ENCODE measurements around the gene KCNA1.
"Not testable (repeated sequence)": the region's sequence is repeated elsewhere in the genome, so short reads cannot be mapped to it uniquely, and the experiment has no call there.

Gene KCNA1

DNA sequence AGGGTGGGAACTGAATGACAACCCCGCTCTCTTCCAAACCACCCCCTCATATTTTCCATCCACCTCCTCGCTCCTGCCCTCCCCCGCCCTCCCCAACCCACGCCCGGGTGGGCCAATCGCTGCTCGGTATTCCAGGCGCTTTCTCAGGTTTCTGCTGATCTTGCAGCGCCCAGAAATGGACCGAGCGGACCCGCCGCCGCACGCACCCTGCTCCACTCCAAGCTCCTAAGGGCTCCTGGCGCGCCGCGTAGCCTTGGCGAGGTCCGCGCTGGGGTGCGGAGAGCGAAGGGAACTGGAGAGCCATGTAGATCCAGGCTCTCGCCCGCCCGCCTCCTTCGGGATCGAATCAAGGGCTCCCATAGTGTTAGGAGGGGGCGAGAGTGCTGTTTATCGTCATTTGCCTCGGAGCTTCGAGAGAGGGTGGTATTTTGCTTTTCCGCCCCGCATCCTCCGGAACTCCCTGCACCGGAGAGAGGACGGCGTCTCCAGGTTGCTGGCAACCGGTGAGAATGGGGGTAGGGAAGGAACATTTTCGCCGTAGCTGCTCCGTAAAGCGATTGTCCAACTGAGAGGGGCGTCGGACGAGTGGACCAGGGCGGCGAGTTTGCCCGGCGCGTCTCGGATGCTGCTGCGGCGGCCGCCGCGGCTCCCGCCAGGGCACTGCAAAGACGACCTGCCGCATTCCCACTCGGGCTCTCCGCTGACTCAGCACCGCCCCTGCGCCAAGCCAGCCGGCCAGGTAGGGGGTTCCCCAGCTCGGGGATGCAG is at the start of gene KCNA1:
KCNA1 (plus strand) TSS at position 172 of the 768 bp plus-strand sequence. CDS start 1,474 bp downstream, outside the sequence.
- DNase-seq, result peak; percentile 20

DNA sequence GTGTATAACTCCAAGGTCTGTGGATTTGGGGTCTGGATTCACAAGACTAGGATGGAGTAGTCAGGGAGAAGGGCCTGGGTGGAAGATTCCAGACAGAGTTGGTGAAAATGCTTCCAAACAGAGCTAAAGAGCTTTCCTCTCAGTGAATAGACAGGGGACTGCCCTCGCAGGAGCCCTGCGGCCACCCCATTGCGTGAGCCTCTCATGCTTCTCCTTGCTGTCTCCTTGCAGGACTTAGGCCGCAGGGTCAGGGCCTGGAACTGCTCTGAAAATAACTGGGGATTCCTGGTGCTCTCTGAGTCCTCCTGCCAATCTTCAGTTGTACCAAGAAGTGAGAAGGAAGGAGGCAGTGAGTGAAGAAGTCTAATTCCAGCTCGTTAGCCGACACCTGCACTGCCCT is 49.0 kb upstream of the KCNA1 start:
- DNase-seq, result no peak

DNA sequence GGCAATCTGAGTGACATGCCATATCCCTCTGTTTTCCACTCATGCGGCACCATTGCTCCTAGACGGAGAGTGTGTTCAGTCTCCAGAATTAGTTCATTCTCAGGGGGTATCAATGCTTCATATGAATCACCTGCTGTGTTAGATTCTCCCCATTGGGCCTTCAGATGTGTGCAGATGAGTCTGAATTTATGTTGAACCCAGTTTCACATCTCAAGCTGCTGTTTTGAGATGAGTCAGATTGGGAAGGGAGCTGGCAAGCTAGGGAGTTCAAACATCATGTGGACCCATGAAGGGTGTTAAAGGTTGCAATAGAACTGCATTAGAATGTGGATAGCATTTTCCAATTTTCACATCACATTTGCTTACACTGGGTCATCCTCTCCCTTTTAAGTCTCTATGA is 46.9 kb upstream of the KCNA1 start:
- DNase-seq, result no peak

DNA sequence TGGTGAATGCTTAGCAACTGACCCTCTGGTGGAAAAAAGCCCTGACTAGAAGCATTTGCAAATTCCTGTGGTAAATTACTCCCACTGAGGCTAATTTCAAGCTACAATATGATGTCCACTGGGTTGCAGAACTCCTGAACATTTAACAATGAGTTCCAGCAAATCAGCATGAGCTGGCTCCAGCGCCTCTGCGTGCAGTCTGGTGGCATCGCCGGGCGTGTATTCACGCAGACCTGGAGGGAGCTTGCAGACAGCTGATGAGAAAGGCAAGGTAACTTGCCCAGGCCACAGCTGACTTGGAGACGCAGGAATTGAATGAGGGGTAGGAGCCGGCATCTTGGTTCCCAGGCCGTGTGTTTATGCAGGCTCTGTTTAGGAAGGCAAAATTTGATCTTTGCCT is 45.1 kb upstream of the KCNA1 start:
- no peak for DNase-seq

DNA sequence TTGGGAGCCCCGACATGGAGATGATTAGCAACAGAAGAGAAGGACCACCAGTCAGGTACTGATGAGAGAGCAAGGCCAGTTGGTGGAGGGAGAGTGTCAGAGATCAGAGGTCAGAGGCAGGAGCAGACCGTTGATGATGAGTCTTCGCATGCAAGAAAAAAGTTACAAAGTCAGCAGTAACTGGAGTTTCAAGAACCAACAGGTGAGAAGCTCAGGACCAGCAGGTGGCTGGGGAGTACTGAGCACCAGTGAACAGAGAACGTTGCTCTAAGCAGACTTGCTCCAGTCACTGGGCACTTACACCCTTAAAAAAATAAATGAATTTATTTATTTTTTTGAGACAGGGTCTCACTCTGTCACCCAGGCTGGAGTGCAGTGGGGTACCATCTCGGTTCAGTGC is 44.5 kb upstream of the KCNA1 start:
- DNase-seq, result no peak

DNA sequence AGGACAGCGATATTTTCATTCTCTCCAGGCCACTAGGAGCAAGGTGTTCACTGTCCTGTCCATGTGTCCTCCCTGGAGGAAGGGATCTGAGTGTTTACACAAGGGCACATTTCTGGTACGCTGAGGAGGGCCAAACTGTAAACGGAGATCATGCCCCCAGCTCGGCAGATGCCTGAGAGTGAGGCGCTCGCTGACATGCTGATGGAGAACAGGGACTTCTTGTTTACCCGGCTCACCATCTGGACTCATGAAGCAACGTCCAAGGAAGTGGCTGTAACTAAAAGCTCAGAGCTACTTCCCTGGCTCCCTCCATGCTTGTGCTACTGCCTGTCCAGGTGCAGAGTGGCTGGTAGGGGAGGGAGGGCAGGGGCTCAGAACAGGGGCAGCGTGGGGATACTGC is 43.4 kb upstream of the KCNA1 start:
- no peak for DNase-seq

DNA sequence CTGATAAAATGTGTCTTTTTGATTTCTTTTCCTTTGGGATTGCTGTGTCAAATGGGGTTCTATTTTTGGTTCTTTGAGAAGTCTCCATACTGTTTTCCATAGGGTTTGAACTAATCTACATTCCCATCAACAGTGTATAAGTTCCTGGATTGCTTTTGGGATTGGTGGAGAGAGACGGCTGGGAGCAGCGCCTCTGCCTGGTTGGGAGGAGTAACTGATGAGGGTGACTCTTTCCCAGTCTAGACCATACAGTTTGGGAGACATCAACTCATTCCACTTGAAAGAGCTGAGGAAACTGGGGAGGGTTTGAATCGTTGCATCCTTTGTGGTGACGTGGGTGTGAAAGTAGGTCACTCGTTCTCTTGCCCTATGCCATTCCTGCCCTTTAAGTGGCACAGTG is 42.3 kb upstream of the KCNA1 start:
- no peak for DNase-seq

DNA sequence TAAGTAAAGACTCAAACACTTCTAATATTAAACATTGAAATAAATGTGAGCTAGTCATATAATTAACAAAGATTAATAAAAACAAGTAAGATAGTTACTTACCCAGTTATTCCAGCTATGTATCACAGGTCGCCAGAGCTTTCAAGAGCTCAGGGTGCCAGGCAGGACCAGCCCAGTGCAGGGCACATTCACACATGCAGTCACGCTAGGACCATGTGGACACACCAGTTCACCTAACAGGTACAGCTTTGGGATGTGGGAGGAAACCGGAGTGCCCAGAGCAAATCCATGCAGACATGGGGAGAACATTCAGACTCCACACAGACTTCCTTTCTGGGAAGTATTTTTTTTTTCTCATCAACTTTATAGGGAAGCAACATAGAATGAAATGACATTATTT is 39.3 kb upstream of the KCNA1 start:
- no peak for DNase-seq

DNA sequence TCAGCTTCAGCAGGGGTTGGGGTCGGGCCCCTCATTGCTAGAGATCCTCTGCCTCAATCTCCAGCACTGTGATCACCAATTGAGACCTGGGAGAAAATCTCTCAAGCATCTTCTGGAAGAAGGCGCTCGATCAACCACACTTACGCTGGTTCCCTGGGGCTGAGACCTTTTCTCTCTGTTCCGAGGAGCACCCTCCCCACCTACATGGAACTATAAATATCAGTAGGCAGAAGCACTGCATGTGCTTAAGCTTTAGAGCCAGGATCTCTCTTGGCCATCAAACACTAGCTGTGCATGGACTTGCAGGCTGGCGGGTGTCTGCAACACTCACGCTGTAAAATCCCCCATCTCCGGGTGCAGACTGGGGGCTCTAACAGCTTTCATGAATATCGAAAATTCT is 38.2 kb upstream of the KCNA1 start:
- no peak for DNase-seq

DNA sequence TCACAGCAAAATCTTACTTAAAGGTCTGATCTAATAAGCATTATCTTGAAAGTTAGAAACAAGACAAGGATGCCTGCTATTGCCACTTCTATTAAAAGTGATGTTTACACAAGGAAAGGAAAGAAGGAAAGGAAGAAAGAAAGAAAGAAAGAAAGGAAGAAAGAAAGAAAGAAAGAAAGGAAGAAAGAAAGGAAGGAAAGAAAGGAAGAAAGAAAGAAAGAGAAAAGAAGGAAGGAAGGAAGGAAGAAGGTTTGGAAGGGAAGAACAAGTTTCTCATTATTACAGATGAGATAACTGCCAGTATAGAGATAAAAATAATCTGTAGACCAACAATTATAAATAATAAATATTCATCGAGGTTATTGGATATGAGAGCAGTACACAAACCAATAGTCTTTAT is 35.8 kb upstream of the KCNA1 start:
- DNase-seq, result no peak

DNA sequence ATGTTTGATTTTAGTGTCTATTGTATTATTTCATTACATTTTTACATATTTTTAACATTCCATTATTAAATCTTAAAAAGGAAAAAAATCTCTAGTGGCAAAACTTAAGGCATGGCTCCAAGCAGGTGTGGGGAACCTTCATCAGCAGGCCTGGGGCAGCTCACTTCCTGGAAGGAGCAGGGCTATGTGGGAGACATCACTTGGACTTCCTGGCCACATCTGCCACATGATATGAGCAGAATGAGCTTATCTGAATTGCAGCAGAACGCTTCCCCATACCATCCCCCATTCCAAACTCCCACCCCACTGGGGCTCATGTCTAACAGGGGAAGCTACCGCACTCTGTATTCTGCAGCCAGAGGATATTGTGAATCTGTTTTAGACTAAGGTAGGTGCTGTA is 35.0 kb upstream of the KCNA1 start:
- DNase-seq, result no peak

DNA sequence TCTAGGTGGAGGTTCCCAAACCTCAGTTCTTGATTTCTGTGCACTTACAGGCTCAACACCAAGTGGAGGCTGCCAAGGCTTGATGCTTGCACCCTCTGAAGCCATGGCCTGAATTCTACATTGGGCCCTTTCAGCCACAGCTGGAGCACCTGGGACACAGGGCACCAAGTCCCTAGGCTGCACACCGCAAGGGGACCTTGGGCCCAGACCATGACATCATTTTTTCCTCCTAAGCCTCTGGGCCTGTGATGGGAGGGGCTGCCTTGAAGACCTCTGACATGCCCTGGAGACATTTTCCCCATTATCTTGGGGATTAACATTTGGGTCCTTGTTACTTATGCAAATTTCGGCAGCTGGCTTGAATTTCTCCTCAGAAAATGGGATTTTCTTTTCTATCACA is 30.2 kb upstream of the KCNA1 start:
- not testable (repeated sequence) for DNase-seq

DNA sequence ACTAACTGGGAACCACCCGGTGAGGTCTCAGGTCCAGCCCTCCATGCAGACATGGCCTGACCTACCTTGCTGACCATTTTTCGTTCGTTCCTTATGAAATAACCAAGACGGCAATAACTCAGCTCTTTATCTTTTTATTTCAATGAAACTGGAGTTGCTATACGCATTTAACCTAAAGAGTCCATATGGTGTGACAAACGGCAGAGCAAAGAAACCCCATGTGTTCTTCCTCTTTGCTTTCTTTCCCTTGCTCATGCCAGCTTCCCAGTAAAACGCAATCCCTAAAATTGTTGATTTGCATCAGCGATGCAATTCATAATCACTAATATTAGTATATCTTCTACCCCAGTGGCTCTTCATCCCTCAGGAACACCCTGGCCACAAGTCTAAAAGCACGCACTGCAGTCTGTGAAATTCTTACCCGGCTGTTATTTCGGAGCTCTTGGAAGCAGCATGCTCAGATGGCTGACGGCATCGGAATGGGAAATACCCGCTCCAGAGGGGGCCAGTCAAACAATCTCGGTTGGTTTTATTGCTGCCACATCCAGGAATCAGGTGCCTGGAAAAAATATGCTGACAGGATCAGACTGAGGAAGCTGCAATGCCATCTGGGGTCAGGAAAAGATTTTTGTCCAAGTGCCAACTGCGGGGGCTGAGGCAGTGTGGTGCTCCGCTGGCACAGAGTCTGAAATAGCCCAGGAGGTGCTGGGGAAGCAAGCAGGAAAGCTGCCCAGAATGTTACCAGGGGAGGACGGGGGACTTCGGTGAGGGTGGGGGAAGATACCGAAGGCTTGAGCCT is 28.2 kb upstream of the KCNA1 start:
- no peak for DNase-seq

DNA sequence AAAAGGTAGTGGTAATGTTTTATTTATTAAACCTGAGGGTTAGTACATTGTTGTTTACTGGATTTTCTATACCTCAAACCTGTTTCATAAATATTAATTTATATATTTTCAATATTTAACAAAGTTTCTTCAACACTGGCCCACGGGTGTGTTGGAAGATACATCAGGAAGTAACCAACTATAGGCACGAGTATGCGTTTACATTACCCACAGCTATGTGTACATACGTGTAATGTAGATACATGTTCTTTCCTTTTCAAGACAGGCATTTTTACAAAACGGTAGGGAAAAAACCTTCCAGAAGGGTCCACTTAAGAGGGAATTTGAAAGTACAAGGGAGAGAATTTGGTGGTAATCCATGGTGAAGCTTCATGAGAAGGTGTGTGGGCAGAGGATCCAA is 17.8 kb upstream of the KCNA1 start:
- no peak for DNase-seq

DNA sequence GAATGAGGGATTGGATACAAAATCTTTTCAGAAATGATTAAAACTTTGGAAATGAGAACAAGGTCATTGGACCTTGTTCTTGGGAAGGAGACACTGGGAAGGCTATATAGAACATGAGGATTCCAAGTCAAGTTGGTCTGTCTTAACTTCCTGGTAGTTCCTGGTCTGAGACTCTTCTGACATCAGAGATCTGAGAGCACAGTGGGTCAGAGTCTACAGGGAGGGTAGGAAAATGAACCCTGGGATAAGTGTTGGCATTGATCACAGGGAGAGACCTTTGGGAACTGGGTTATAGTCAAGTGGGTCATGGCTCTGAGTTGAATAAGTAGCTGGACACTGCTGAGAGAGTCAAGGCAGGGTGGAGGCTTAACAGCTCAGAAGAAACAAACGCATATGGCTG is 17.3 kb upstream of the KCNA1 start:
- DNase-seq, result no peak

DNA sequence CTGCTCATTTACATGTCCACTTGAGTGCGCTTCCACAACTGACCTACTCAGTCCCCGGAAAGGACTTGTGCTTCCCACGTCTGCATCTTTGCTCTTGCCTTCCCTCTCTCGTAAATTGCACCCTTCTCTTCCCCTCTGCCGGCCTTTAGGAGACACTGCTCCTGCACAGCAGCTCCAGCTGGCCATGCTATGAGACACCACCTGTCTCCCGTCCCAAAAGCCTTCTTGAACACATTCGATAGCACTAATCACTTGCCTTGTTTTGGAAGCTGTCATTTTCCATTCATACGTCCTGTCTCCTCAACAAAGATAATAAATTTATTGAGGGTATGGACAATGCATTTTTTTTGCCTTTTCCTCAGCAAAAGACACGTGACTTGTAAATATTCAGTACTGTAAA is 15.7 kb upstream of the KCNA1 start:
- no peak for DNase-seq

DNA sequence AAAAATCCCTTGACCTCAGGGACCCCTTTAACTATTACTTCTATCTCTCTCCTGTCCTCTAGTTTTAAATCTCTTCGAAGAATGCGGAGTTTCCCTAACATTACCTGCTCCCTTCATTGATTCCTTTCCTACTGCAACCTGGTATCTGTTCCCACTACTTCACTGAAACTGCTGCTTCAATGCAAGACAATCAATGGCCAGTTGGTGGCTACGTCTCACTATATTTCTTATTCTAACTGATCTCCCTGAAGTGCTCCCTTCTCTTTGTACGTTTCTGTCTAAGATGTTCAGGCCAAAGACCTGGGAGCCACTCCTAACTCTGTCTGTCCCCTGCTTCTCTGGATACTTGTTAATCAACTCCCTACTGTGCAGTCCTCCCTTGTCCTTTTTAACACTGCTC is 10.3 kb upstream of the KCNA1 start:
- DNase-seq, result no peak

DNA sequence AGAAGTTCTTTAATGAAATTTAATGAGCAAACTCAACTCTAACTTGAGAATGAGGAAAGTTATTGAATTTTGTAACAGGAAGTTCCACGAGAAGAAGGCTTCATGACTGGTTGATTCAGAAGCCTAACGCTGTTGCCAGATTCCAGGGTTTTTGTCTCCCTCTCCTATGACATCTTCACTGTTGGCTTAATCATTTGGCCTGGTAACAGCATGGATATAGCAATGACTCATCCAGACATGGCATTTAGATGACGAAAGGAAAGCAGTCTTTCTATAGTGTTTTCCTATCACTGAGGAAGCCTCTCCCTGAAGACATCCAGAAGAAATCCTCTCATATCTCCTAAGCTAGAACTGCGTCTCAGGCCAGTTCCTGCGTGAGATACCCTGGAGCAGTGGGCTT is 9.4 kb upstream of the KCNA1 start:
- no peak for DNase-seq

DNA sequence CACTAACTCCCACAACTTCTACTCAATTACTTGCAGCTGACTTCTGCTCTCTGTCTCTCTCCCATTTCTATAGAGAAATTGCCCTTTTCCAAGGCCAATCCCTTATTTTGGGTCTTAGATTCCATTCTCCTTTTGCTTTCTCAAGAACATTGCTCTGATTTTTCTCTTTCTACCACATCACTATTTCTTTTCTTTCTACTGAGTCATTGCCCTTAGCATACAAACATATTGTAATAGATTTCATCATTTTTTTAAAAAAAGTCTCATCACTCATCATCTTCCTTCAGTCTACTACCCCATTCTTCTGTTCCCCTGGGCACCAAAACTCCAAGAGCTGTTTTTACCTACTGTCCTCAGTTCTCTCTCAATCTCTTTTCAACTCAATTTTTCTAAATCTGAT is 4.4 kb upstream of the KCNA1 start:
- no peak for DNase-seq

DNA sequence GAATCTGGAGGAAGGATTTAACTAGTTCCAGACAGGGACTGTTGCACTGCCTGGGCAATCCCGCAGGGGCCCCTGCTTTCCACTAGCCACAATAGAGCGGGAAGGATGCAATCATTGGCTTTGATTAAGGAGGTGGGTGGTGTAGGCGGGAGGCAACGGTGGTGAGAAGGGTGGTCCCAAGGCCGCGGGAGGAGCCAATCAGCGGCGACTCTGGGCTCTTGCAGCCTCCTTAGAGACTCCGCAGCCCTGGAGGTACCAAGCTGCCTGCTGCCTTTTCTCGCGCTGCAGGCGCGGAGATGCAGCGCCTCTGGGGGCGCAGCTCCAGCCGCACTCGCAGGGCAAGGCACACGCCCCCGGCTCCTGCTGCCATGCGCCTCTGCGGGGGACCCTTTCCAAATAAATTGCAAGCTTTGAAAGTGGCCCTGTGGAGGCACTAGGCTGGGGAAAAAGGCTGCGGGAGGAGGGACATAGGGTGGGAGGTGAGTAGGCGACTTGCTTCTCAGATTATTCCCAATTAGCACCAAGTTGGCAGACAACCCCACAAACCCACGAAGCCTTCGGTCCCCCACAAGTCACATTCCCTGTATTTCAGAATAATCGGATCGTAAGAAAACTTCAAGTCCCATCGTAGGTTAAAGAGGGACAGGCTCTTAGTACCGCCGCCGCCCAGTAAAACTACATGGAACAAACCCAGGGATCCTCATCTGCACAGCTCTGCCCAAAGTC is 858 bp upstream of the KCNA1 start:
- DNase-seq, result peak; percentile 19

DNA sequence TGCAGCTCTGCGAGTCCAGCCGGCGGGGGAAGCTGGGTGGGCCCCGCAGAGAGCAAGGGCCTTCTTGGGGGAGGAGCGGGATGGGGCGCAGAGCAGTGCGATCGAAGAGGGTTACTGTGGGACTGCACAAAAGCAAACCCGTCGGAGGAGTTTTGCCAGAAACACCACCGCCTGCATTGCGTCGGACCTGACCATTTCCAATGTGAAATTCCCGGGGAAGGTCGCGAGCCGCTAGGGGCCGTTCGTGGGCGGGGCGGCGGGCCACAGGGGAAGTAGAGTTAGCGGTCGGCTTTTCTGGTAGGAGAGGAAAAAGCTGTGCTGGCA is 333 bp upstream of the KCNA1 start:
- peak; percentile 16 for DNase-seq

DNA sequence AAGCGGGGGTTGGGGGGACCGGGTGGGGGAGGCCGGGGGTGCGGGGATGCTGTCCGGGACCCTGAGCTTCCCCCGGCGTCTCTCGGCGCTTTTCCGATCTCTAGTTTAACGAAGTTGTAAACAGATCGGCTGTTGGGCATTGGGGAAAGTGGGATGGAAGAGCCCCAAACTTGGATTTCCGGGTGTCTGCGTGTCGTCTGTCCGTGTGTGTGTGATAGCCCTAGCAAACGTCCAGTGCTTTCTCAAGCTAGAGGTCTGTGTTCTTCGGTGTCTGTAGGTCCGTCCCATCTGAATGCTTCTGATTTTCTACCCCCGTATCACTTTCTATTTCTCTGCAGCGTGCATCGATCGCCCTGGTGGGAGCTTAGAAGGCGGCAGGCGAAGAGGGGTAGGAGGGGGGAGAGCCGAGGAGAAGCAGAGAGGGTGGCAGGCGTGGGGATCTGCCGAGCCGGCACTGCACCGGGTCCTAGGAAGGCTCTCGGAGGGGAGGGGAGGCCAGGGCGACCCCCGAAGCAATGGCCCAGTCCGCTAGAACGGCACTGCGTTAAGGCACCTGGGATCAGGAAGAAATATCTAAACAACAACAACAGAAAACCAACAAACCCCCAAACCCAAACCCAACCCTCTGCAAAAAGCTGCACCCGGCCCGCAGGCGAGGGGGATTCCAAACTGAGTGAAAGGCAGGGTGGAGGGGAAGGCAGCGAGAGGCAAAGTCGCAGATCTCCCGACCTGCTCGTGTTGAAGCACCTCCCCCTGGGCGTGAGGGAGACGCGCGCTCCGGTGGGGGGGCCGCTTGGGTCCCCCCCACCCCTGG is 1.0 kb downstream of the KCNA1 start:
- DNase-seq, result no peak

DNA sequence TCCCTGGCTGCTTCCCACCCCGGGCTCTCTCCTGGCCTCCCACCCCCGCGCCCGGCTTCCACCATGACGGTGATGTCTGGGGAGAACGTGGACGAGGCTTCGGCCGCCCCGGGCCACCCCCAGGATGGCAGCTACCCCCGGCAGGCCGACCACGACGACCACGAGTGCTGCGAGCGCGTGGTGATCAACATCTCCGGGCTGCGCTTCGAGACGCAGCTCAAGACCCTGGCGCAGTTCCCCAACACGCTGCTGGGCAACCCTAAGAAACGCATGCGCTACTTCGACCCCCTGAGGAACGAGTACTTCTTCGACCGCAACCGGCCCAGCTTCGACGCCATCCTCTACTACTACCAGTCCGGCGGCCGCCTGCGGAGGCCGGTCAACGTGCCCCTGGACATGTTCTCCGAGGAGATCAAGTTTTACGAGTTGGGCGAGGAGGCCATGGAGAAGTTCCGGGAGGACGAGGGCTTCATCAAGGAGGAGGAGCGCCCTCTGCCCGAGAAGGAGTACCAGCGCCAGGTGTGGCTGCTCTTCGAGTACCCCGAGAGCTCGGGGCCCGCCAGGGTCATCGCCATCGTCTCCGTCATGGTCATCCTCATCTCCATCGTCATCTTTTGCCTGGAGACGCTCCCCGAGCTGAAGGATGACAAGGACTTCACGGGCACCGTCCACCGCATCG is 1.8 kb downstream of the KCNA1 start:
- no peak for DNase-seq

All from activated T-cell treated with anti-CD3 and anti-CD28 coated beads, Interleukin-2, amount 50 U/mL, for 1 hour (primary cell).